GM12801 (cell line): ENCODE measurements around the gene PPP1R14D.

Source experiments
- CTCF ChIP-seq: IDR thresholded peaks from one replicate; pipeline ENCODE4 v1.5.1; 2011; ENCODE audit warnings: control low read depth; ENCODE audit not compliant: insufficient read length; ENCODE audit errors: extremely low read depth

Gene PPP1R14D

GRCh38 chr15:40870716-40871115, 42.2 kb upstream of the PPP1R14D start:
- no peak for TF ChIP-seq CTCF

- TF ChIP-seq CTCF, result no peak
These were observed 41.2 kb upstream of the PPP1R14D start for GRCh38 chr15:40869686-40870085.

GRCh38 chr15:40867199-40867598, 38.7 kb upstream of the PPP1R14D start:
- no peak for TF ChIP-seq CTCF

GRCh38 chr15:40863660-40864270, 35.3 kb upstream of the PPP1R14D start:
- no peak for TF ChIP-seq CTCF

- TF ChIP-seq CTCF, result peak; percentile 74
These were observed 30.8 kb upstream of the PPP1R14D start for GRCh38 chr15:40859206-40859851.

- TF ChIP-seq CTCF, result no peak
These were observed 30.2 kb upstream of the PPP1R14D start for GRCh38 chr15:40858706-40859105.

- TF ChIP-seq CTCF, result peak; percentile 68
These were observed 29.3 kb upstream of the PPP1R14D start for GRCh38 chr15:40857601-40858341.
